Measurements from ENCODE around the gene HIVEP3. TPM values are rescaled to one million over a fixed set of nuclear protein-coding genes. Genes with fewer than 3 reads are reported as not detected.

Gene HIVEP3
- total and polyA plus RNA-seq, 4 donors: 3.0 to 9.4 (median 7.8) TPM

DNA sequence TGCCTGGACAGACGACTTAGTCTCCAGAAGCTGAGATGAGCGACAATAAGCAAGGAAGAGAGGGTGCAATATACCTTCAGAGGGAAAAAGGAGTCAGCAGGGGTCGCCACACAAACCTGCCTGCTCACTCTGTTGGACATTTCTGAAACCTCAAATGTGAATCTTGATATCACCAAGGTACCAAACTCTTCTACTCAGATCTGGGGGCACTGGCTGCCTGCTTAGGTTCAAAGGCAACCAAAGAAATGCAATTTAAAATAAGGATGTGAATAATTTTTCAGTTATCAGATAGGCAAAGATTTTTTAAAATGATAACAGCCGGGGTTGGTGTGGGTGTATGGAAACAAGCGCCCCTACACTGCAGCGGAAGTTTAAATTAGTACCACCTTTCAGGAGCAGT, 164.2 kb downstream of the HIVEP3 start:
- Histone ChIP-seq H3K4me1 (ENCODE audit: control insufficient read depth, insufficient read depth, low read length) (no peaks in the 10 kb centered on the region), H3K36me3 (ENCODE audit: control insufficient read depth, insufficient read depth, low read length) (no peaks in the 10 kb centered on the region), H3K4me3 (ENCODE audit: low read depth, low read length) (no peak overlapping the region), H3K9me3 (ENCODE audit: control insufficient read depth, insufficient read depth, low read length) (no peaks in the 10 kb centered on the region), H3K27ac (ENCODE audit: low read depth, low read length) (no peak overlapping the region), H3K27me3 (ENCODE audit: control insufficient read depth, insufficient read depth, low read length) (no peaks in the 10 kb centered on the region)
- 86% methylated on average over 5 of the region's 6 CpGs for WGBS (ENCODE audit: insufficient coverage)
- DNase-seq (ENCODE audit: low read depth in 4 of 6, low spot score in 6 of 6): no peak

DNA sequence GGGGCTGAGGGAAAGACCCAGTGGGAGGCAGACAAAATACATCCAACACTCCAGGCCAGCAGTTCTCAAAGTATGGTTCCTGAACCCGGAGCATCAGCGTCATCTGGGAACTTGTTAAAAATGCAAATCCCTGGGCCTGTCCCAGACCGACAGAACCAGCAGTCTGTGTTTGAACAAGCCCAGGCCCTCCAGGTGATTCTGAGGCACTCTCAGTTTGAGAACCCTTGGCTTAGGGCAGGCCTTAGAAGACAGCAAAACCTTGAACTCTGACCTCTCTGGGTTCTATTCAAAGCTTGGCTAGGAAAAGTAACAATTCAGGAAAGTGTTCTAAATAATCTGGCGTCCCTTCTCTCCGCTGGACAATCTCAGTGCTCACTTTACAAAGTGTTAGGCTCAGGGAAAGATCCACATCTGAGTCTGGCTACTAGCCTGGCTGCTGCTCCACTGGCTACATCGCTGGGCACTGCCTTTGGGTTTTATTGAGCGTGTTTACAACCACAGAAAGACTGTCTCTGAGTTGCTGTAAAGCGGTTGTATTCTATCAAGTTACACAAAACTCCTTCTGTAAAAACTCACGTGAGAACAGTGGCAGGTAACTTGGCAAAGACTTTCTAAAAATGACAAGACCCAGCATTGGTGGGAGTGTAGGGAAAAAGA, 166.1 kb downstream of the HIVEP3 start:
- H3K4me1 ChIP-seq (ENCODE audit: control insufficient read depth, insufficient read depth, low read length): no peaks in the 10 kb centered on the region
- no peaks in the 10 kb centered on the region for H3K36me3 ChIP-seq (ENCODE audit: control insufficient read depth, insufficient read depth, low read length)
- no peak for DNase-seq (ENCODE audit: low read depth in 4 of 6, low spot score in 6 of 6)
- H3K27me3 ChIP-seq (ENCODE audit: control insufficient read depth, insufficient read depth, low read length): no peaks in the 10 kb centered on the region
- WGBS (ENCODE audit: insufficient coverage): 69% methylated on average over 6 of the region's 9 CpGs
- H3K9me3 ChIP-seq (ENCODE audit: control insufficient read depth, insufficient read depth, low read length): no peaks in the 10 kb centered on the region
- no peak overlapping the region for H3K4me3 ChIP-seq (ENCODE audit: low read depth, low read length)
- H3K27ac ChIP-seq (ENCODE audit: low read depth, low read length): no peak overlapping the region

DNA sequence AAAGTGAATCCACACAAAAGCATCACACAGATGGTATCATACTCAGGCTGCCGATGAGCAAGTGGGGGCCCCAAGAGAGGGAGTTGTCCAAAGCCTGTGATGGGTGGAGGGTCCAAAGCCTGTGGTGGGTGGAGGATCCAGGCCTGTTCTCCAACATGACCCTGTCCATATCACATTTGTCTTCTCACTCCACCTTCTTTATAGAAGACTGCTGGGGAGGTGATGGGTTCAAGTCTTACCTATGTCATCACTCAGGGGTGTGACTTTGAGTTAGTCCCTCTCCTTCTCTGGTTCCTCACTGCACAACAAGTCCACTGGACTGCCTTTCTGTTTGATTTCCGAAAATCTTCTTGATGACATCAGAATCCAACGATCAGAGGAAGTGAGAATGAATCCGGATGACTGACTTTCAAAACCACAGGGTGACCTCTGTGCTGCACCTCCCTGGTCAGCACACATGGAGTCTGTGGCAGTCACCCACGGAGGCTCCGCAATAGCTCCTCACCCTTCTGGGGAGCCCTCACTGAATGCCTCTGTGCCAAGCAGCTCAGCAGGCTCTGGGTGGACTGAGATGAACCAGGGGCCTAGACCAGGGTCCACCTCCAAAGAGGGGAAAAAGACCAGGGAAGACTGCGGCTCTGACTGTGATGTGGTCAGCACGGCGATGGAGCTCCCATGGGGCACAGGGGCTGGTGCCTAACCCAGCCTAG, 166.8 kb downstream of the HIVEP3 start:
- no peaks in the 10 kb centered on the region for H3K9me3 ChIP-seq (ENCODE audit: control insufficient read depth, insufficient read depth, low read length)
- no peak for DNase-seq (ENCODE audit: low read depth in 4 of 6, low spot score in 6 of 6)
- 83% methylated on average over 6 of the region's 9 CpGs for WGBS (ENCODE audit: insufficient coverage)
- no peak overlapping the region for H3K4me3 ChIP-seq (ENCODE audit: low read depth, low read length)
- H3K36me3 ChIP-seq (ENCODE audit: control insufficient read depth, insufficient read depth, low read length): no peaks in the 10 kb centered on the region
- peaks cover 2% of the 10 kb centered on the region for H3K4me1 ChIP-seq (ENCODE audit: control insufficient read depth, insufficient read depth, low read length)
- H3K27ac ChIP-seq (ENCODE audit: low read depth, low read length): no peak overlapping the region
- no peaks in the 10 kb centered on the region for H3K27me3 ChIP-seq (ENCODE audit: control insufficient read depth, insufficient read depth, low read length)

DNA sequence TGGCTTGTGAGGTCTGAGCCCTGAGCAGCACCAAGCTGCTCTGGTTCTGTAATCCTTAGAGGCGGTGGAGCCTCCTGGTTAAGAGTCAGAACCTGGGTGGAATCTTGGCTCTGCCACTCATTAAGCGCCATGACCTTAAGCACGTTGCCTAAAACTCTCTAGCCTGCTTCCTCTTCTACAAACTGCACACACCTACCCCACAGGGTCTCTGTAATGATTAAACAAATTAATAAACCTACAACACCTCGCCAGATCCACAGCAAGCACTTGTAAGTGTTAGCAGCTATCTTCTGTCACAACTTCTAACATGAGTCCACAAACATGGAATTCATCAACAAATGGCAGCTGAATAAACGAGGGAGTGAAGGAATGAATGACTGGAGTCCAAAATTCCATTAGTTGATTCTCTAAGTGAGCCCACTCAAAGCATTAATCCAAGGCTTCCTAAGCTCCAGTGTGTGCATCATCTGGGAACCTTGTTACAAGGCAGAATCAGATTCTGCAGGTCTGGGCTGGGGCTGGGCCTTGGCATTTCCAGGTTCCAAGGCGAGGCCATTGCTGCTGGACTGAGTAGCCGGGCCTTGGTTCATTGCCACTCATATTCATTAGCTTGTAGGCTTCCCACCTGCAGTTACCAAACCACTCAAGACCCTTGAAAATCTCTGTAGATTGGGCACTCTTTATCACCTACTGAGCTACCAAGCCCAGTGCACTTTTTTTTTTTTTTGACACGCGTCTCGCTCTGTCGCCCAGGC, 168.6 kb downstream of the HIVEP3 start:
- no peak for DNase-seq (ENCODE audit: low read depth in 4 of 6, low spot score in 6 of 6)
- H3K27me3 ChIP-seq (ENCODE audit: control insufficient read depth, insufficient read depth, low read length): no peaks in the 10 kb centered on the region
- no peak overlapping the region for H3K4me3 ChIP-seq (ENCODE audit: low read depth, low read length)

DNA sequence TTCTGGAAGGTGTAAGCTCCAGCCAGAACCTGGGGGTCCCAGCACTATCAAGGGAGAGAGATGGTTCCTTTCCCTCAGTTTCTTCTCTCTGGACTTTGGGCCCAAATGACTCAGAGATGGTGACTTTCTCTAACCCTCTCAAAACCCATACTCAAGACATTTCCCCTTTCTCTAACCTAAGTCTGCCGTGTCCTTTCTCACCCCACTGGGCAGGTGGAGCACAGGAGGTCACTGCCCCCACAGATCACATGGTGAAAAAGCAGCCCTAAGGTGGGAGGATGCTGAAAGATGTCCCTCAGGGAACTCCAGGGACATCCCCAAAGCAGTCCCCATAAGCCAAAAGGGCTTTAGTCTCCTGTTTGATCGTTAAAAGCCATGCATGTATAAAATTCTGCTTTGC, 173.7 kb downstream of the HIVEP3 start:
- H3K36me3 ChIP-seq (ENCODE audit: control insufficient read depth, insufficient read depth, low read length): no peaks in the 10 kb centered on the region
- DNase-seq (ENCODE audit: low read depth in 4 of 6, low spot score in 6 of 6): no peak
- H3K27ac ChIP-seq (ENCODE audit: low read depth, low read length): no peak overlapping the region
- H3K9me3 ChIP-seq (ENCODE audit: control insufficient read depth, insufficient read depth, low read length): no peaks in the 10 kb centered on the region
- no peak overlapping the region for H3K4me3 ChIP-seq (ENCODE audit: low read depth, low read length)
- WGBS (ENCODE audit: insufficient coverage): no CpG with 5 or more reads among the region's 2 CpGs
- no peaks in the 10 kb centered on the region for H3K27me3 ChIP-seq (ENCODE audit: control insufficient read depth, insufficient read depth, low read length)
- H3K4me1 ChIP-seq (ENCODE audit: control insufficient read depth, insufficient read depth, low read length): peaks cover 23% of the 10 kb centered on the region

More for the DNA sequence above, 168.6 kb downstream of the HIVEP3 start:
- 95% methylated on average over 8 of the region's 11 CpGs for whole genome bisulfite sequencing (ENCODE audit: insufficient coverage)
- Histone ChIP-seq H3K27ac (ENCODE audit: low read depth, low read length) (no peak overlapping the region), H3K4me1 (ENCODE audit: control insufficient read depth, insufficient read depth, low read length) (peaks cover 18% of the 10 kb centered on the region), H3K9me3 (ENCODE audit: control insufficient read depth, insufficient read depth, low read length) (no peaks in the 10 kb centered on the region), H3K36me3 (ENCODE audit: control insufficient read depth, insufficient read depth, low read length) (no peaks in the 10 kb centered on the region)

DNA sequence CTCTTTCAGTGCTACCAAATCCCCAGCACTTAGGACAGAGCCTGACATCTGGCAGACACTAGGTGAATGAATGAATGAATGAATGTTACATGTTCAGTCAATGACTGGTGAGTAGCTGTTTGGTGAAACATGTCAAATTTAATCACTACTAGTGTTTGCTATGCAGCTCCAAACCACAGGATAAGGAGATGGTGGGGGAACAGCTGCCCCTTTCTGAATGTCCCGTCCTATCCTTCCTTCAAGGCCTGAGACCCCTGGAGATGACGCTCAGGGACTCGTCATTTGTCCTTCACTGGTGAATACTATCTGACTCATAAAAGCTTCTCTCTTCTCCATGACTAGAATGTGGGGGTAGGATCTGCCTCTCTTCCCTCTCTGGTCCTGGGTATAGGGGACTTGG, 175.4 kb downstream of the HIVEP3 start:
- no peaks in the 10 kb centered on the region for H3K9me3 ChIP-seq (ENCODE audit: control insufficient read depth, insufficient read depth, low read length)
- H3K4me3 ChIP-seq (ENCODE audit: low read depth, low read length): no peak overlapping the region
- no peak overlapping the region for H3K27ac ChIP-seq (ENCODE audit: low read depth, low read length)
- no peaks in the 10 kb centered on the region for H3K36me3 ChIP-seq (ENCODE audit: control insufficient read depth, insufficient read depth, low read length)
- no peak for DNase-seq (ENCODE audit: low read depth in 4 of 6, low spot score in 6 of 6)
- no CpG with 5 or more reads among the region's 3 CpGs for WGBS (ENCODE audit: insufficient coverage)
- H3K27me3 ChIP-seq (ENCODE audit: control insufficient read depth, insufficient read depth, low read length): no peaks in the 10 kb centered on the region
- peaks cover 34% of the 10 kb centered on the region for H3K4me1 ChIP-seq (ENCODE audit: control insufficient read depth, insufficient read depth, low read length)

DNA sequence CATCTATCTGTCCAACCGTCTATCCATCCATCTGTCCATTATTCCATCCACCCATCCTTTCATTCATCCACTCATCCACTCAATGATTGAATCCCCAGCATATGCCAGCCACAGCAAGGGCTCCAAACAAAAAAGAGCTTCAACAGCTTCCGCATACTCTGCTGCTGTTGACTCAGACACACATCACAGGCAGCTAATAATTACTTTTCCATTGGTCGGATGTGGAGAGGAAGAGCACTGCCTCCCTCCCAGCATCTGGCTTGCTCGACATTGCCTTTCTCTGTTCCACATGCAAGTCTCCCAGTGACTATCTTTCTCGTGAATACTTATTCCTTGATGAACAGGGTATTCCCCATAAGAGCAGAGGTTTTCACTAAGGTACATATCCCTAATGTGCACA, 176.5 kb downstream of the HIVEP3 start:
- H3K27me3 ChIP-seq (ENCODE audit: control insufficient read depth, insufficient read depth, low read length): no peaks in the 10 kb centered on the region
- no peak overlapping the region for H3K27ac ChIP-seq (ENCODE audit: low read depth, low read length)
- H3K4me3 ChIP-seq (ENCODE audit: low read depth, low read length): no peak overlapping the region
- no peaks in the 10 kb centered on the region for H3K9me3 ChIP-seq (ENCODE audit: control insufficient read depth, insufficient read depth, low read length)
- peak in 2 of 6 donors; percentile 17 to 77 for DNase-seq (ENCODE audit: low read depth in 4 of 6, low spot score in 6 of 6)
- 63% methylated on average over 1 of the region's 5 CpGs for WGBS (ENCODE audit: insufficient coverage)
- no peaks in the 10 kb centered on the region for H3K36me3 ChIP-seq (ENCODE audit: control insufficient read depth, insufficient read depth, low read length)
- H3K4me1 ChIP-seq (ENCODE audit: control insufficient read depth, insufficient read depth, low read length): peaks cover 40% of the 10 kb centered on the region

DNA sequence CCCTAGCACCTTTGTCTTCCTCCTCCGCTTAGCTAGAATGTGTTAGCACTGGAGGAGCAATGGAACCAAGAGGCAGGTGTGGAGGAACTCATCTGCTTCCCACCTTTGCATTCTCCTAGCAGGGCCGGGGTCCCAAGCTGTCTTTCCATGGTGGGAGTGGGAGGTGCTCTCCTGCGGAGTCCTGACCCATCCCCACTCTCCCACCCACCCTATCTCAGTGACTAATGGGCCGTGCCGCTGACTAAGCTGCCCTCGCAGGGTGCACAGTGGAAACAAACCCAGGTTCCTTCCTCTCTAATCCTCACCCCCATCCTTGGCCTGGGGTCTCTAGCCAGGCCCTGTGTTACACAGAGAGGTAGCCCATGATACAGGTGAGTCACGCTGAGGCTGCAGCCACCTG, 177.5 kb downstream of the HIVEP3 start:
- Histone ChIP-seq H3K9me3 (ENCODE audit: control insufficient read depth, insufficient read depth, low read length) (no peaks in the 10 kb centered on the region), H3K36me3 (ENCODE audit: control insufficient read depth, insufficient read depth, low read length) (no peaks in the 10 kb centered on the region), H3K27ac (ENCODE audit: low read depth, low read length) (no peak overlapping the region), H3K4me1 (ENCODE audit: control insufficient read depth, insufficient read depth, low read length) (peaks cover 36% of the 10 kb centered on the region), H3K4me3 (ENCODE audit: low read depth, low read length) (no peak overlapping the region), H3K27me3 (ENCODE audit: control insufficient read depth, insufficient read depth, low read length) (no peaks in the 10 kb centered on the region)
- 82% methylated on average over 4 of the region's 7 CpGs for WGBS (ENCODE audit: insufficient coverage)
- no peak for DNase-seq (ENCODE audit: low read depth in 4 of 6, low spot score in 6 of 6)

DNA sequence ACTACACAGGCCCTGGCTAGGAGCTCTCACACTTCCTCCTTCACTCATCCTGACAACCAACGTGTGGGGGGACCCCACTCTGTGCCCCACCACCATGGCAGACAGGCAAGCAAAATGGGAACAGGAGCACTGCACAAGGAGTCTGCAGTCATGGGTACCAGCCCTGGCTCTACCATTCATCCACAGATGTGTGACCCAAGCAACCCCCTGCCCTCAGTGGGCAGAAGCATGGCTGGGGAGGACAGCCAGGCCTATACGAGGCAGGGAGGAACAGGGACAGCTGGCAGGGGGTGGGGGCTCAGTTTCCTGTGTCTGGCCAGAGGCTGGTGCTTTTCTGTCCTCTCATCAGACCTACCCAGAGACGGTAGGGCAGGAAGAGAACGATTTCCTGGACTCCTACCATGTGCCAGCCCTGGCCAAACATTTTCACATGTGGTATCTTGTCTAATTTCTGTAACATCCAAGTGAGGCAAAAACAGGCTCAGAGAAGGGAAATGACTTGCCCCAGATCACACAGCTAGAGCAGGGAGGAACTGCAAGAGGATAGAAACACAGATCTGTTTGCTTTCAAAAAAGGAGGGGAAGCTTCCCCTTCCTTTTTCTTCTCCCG, 178.0 kb downstream of the HIVEP3 start:
- H3K27ac ChIP-seq (ENCODE audit: low read depth, low read length): no peak overlapping the region

More for the DNA sequence above, 178.0 kb downstream of the HIVEP3 start:
- no peaks in the 10 kb centered on the region for H3K27me3 ChIP-seq (ENCODE audit: control insufficient read depth, insufficient read depth, low read length)
- WGBS (ENCODE audit: insufficient coverage): 58% methylated on average over 2 of the region's 5 CpGs
- H3K36me3 ChIP-seq (ENCODE audit: control insufficient read depth, insufficient read depth, low read length): no peaks in the 10 kb centered on the region
- peaks cover 37% of the 10 kb centered on the region for H3K4me1 ChIP-seq (ENCODE audit: control insufficient read depth, insufficient read depth, low read length)
- no peak for DNase-seq (ENCODE audit: low read depth in 4 of 6, low spot score in 6 of 6)
- H3K9me3 ChIP-seq (ENCODE audit: control insufficient read depth, insufficient read depth, low read length): no peaks in the 10 kb centered on the region
- no peak overlapping the region for H3K4me3 ChIP-seq (ENCODE audit: low read depth, low read length)
